ENCODE measurements around the gene ZFHX3.

GRCh38 chr16:72818236-72818845, 229.6 kb downstream of the ZFHX3 start:
- TF ChIP-seq CTCF (IDR thresholded peaks at IDR 0.05), result no peak
- no peak for TF ChIP-seq POLR2A (IDR thresholded peaks at IDR 0.05)

Data from uterus (tissue), 2 donors.